Tibial nerve (tissue), 4 donors: ENCODE measurements around the gene UGT1A7.

Source experiments
- CTCF ChIP-seq, 5 experiments: fragments of 200-600 bp in 3 of 5; fragments of 450-650 bp in 2 of 5; sonication (generic) in 3 of 5; IDR thresholded peaks; one replicate each; pipeline ENCODE4 v1.5.1; 2016 to 2019; ENCODE audit warnings: antibody characterized with exemption in 5 of 5, mild to moderate bottlenecking in 3 of 5, moderate library complexity in 2 of 5
- EP300 ChIP-seq, 2 donors: sonication (generic); formaldehyde crosslinking; IDR thresholded peaks; one replicate each; pipeline ENCODE4 v1.6.1; 2017; ENCODE audit warnings: antibody characterized with exemption in 2 of 2, mild to moderate bottlenecking in 1 of 2
- POLR2A ChIP-seq, 2 donors: fragments of 450-650 bp; IDR thresholded peaks; one replicate each; pipeline ENCODE4 v1.6.1; 2017; ENCODE audit warnings: antibody characterized with exemption in 2 of 2, mild to moderate bottlenecking in 2 of 2, moderate library complexity in 2 of 2

GRCh38 chr2:233698740-233699139 is 17.0 kb downstream of the UGT1A7 start:
- TF ChIP-seq CTCF (IDR thresholded peaks at IDR 0.05) (no peak), POLR2A (IDR thresholded peaks at IDR 0.05) (no peak), EP300 (IDR thresholded peaks at IDR 0.05) (no peak)
